Measurements from ENCODE around the gene TCAF1.

TCAF1 gene

GRCh38 chr7:143934526-143935325, 32.8 kb upstream of the TCAF1 start, which contains the start of gene OR2F2:
Gene OR2F2 (plus strand): TSS chr7:143935233. CDS start chr7:143935233, 0 bp downstream.
- peak; percentile 11 for DNase-seq (ENCODE audit: low read depth)
- H3K4me3 ChIP-seq (ENCODE audit: control insufficient read depth, low read depth, low read length) = no peak within 1 kb of the TSS
- no peak for TF ChIP-seq CTCF (IDR thresholded peaks at IDR 0.05; ENCODE audit: control insufficient read depth, insufficient read depth, low read depth, low read length, missing control alignments)

- DNase-seq (ENCODE audit: low read depth) = no peak
- no peak overlapping the region for H3K4me3 ChIP-seq (ENCODE audit: control insufficient read depth, low read depth, low read length)
- TF ChIP-seq CTCF (IDR thresholded peaks at IDR 0.05; ENCODE audit: control insufficient read depth, insufficient read depth, low read depth, low read length, missing control alignments) = no peak
Measured at GRCh38 chr7:143931739-143932138, 29.8 kb upstream of the TCAF1 start.

- TF ChIP-seq CTCF (IDR thresholded peaks at IDR 0.05; ENCODE audit: control insufficient read depth, insufficient read depth, low read depth, low read length, missing control alignments) = no peak
- H3K4me3 ChIP-seq (ENCODE audit: control insufficient read depth, low read depth, low read length) = no peak overlapping the region
- no peak for DNase-seq (ENCODE audit: low read depth)
Measured at GRCh38 chr7:143929224-143929920, 27.4 kb upstream of the TCAF1 start.

GRCh38 chr7:143924851-143925250, 22.9 kb upstream of the TCAF1 start:
- no peak overlapping the region for H3K4me3 ChIP-seq (ENCODE audit: control insufficient read depth, low read depth, low read length)
- DNase-seq (ENCODE audit: low read depth) = no peak
- no peak for TF ChIP-seq CTCF (IDR thresholded peaks at IDR 0.05; ENCODE audit: control insufficient read depth, insufficient read depth, low read depth, low read length, missing control alignments)

GRCh38 chr7:143914938-143915652, 13.1 kb upstream of the TCAF1 start:
- no peak overlapping the region for H3K4me3 ChIP-seq (ENCODE audit: control insufficient read depth, low read depth, low read length)
- DNase-seq (ENCODE audit: low read depth) = no peak
- TF ChIP-seq CTCF (IDR thresholded peaks at IDR 0.05; ENCODE audit: control insufficient read depth, insufficient read depth, low read depth, low read length, missing control alignments) = no peak

GRCh38 chr7:143913945-143914615, 12.1 kb upstream of the TCAF1 start:
- no peak for DNase-seq (ENCODE audit: low read depth)
- no peak for TF ChIP-seq CTCF (IDR thresholded peaks at IDR 0.05; ENCODE audit: control insufficient read depth, insufficient read depth, low read depth, low read length, missing control alignments)
- H3K4me3 ChIP-seq (ENCODE audit: control insufficient read depth, low read depth, low read length) = no peak overlapping the region

Data from AG09309 (cell line).